ENCODE measurements around the gene DTD1.

GRCh38 chr20:18788021-18788420 is 200.2 kb downstream of the DTD1 start:
- TF ChIP-seq CTCF (IDR thresholded peaks at IDR 0.05; ENCODE audit: low read depth, low read length, poor library complexity, severe bottlenecking): no peak
- TF ChIP-seq EZH2phosphoT487 (IDR thresholded peaks at IDR 0.05; ENCODE audit: borderline replicate concordance, low read length): no peak

All from DOHH2 (cell line).